ENCODE data around the gene FANCB. TPM values are rescaled to one million over a fixed set of nuclear protein-coding genes. Genes with fewer than 3 reads are reported as not detected.

FANCB gene
- total RNA-seq, 1 experiment from 2014 or later, result 4.3 TPM

DNA sequence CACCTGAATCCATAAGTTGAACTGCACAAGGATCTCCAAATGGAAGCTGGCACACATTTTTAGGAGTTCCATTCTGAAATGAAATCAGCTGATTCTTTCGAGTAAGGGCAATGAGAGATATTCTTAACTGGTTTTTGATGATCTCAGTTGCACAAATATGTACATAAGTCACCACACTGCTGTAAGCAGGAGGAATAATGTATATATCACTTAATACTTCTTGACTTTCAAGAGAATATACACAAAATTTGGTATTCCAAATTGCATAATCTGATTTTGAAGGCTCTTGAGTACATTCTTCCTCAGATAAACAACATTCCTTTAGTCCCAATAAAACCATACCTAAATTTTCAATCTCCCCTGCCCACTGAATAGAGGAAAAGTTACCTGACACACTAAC, 8.2 kb downstream of the FANCB start:
- DNase-seq (ENCODE audit: low read depth), result no peak
- in situ Hi-C loops (cut with HindIII; ENCODE audit: low pct_unique_long_range_greater_than_20kb, low sequenced_read_pairs), result no loop called here

DNA sequence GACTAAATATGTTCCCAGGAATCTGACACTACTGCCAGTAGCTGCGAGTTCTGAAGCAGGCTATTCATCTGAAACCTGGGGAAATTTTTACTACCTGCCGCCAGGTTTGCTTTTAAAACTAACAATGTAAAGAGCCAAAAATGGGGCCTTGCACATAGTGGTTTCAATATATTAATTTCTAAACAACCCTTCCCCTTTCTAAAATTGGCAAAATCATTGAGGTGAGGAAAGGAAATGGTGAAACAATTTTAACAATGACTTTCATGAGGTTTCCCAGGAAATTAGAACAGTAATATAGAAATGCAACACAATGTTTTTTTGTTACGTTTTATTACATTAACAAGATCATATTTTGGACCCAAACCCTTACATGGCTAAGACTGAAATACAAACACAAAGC, 21.3 kb downstream of the FANCB start:
- no peak for DNase-seq (ENCODE audit: low read depth)
- in situ Hi-C loops (cut with HindIII; ENCODE audit: low pct_unique_long_range_greater_than_20kb, low sequenced_read_pairs), result no loop called here

DNA sequence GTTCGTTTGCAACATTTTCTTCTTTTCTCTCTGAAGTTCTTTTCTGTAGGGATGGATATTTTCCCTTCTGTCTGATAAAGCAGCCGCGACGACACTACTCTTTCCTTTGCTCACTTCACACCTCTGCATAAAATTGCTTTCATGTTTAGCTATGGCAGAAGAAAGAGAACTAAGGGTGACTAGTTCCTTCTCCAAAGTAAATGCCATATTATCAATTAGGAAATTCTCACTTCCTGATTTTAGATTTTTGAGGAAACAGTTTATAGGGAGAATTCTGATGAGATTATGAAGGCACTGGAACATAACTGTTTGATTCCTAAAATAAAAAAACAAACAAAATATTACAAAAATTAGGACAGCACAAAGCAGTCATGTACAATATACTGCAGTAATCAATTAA, 29.2 kb downstream of the FANCB start:
- DNase-seq (ENCODE audit: low read depth), result no peak
- in situ Hi-C loops (cut with HindIII; ENCODE audit: low pct_unique_long_range_greater_than_20kb, low sequenced_read_pairs), result no loop called here

DNA sequence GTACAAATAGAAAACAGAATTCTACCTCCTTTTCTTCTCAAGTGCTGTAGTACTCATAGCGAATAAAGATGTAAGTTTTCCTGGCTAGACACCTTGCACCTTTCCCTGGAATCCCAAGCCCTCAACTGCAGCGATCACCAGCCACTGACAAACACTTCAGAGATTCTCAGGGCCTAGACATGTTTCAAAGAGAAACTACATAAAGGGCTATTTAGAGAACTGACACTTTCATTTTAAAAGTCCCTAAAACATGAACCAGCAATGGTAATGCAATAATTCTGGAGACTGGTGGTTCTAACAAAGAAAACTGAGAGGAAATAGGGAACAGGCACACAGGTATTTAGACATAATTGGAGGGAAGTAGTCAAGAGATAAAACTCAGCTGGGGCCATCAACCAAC, 35.7 kb downstream of the FANCB start:
- no peak for DNase-seq (ENCODE audit: low read depth)
- in situ Hi-C loops (cut with HindIII; ENCODE audit: low pct_unique_long_range_greater_than_20kb, low sequenced_read_pairs), result no loop called here

DNA sequence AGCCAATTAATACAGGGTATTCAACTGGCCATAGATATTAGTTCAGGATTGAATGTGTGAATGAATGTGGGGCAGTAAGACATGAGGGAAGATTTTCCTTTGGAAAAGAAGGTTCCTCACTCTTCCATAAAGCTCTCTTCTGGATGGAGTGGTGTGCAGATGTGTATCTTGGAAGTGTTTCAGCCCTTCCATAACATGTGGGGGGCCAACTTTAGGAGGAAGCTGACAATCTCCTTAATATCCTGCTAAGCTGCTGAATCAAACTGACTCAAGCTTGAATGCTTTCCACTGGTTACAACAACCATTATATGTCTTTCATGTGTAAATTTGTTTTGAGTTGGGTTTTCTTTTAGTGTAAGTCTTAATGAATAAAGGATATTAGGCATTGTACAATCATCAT, 40.3 kb downstream of the FANCB start:
- in situ Hi-C loops (cut with HindIII; ENCODE audit: low pct_unique_long_range_greater_than_20kb, low sequenced_read_pairs), result no loop called here
- DNase-seq (ENCODE audit: low read depth), result no peak

DNA sequence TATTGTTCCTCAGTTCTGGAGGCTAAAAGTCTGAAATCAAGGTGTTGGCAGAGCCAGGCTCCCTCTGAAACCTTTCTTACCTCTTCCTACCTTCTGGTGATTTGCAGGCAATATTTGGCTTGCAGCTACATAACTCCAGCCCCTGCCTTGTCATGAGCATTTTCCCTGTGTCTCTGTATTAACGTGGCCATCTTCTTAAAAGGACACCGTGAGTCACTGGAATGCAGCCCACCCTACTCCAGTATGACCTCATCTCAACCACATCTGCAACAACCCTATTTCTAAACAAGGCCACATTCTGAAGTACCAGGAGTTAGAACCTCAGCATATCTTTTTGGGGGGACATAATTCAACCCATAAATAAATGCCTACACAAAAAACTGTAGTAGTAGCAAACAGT, 40.7 kb downstream of the FANCB start:
- in situ Hi-C loops (cut with HindIII; ENCODE audit: low pct_unique_long_range_greater_than_20kb, low sequenced_read_pairs), result no loop called here
- DNase-seq (ENCODE audit: low read depth), result no peak

DNA sequence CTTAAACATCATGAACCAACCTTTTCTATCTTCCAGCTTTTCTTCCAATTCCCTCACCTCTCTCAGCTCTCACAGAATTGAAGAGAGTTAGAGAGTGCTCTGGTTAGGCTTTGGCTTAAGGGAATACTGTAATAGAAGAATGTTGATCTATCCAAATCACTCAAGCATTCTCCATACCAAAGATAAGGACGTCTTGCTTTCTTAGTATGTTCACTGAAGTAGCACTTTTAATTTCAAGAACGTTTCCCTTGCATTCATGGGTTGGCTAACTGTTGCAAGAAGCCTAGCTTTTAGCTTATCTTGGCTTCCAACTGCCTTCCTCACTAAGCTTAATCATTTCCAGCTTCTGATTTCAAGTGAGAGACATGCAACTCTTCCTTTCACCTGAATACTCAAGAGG, 43.2 kb downstream of the FANCB start:
- DNase-seq (ENCODE audit: low read depth), result no peak
- in situ Hi-C loops (cut with HindIII; ENCODE audit: low pct_unique_long_range_greater_than_20kb, low sequenced_read_pairs), result no loop called here

DNA sequence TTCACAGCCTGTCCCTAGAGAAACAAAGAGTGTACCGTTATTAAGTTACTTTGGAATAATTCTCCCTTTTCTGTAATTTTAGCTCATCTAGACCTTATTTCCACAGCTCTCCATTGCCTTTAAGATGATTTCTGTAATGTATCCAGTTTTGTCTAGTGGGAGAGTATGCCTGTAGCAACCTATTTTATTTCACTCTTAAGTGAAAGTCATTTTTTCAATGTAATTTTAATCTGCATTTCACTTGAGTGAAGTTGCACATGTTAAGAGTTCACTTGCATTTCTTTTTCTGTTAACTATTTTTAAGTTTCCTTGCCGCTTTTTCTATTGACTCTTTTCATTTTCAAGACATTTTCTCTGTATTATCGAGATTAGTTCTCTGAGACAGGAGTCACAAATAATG, 46.5 kb downstream of the FANCB start:
- in situ Hi-C loops (cut with HindIII; ENCODE audit: low pct_unique_long_range_greater_than_20kb, low sequenced_read_pairs), result no loop called here
- DNase-seq (ENCODE audit: low read depth), result no peak

DNA sequence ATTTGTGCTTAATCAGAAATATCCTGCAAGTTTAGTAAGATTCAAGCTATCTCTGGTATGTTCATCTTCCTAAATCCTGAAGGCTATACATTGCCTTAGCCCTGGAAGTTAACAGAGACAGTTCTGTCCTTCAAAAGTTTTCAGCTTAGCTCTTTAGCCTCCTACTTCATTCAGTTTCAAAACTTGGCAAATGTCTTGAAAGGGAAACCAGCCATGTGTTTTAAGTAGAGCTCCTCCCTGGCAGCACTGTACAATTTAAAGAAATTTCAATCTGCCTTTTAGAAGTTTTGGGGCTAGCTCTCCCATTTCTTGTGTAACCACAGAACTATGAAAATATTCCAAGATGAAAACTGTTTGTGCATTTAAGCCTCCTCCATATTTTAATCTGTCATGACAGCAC, 47.0 kb downstream of the FANCB start:
- no peak for DNase-seq (ENCODE audit: low read depth)
- in situ Hi-C loops (cut with HindIII; ENCODE audit: low pct_unique_long_range_greater_than_20kb, low sequenced_read_pairs), result no loop called here

DNA sequence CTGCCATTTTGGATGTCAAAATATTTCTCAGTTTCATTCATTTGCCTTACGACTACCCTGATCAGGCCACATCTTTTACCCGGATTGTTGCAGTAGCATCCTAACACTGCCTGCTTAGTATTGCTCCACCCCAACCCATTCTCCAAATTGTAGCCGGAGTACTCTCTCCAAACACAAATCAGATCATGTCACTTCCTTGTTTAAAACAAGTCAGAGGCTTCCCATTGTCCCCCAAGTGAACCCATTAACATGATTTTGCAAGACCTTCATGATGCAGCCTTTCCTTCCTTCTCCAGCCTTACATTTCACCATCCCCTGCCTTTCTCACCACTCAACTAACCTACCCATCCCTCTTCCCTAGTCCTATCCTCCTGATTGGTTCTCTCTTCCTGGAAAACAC, 53.1 kb downstream of the FANCB start:
- no peak for DNase-seq (ENCODE audit: low read depth)
- in situ Hi-C loops (cut with HindIII; ENCODE audit: low pct_unique_long_range_greater_than_20kb, low sequenced_read_pairs), result no loop called here

DNA sequence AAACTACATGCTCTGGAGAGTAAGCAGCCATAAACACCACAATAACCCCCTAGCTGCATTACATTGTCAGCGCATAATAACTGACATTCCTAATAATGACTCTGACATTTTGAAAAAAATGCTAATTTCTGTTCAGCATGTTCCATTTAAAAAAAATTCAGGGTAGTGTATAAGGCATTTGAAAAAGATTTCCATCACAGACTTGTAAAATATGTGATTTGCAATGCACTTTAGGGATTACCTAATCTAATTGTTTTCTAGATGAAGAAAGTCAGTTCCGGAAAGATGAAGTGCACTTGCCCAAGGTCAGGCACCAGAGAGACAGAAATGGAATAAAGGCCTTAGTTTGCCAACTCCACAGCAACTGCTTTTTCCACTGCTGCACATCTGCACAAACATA, 55.3 kb downstream of the FANCB start:
- in situ Hi-C loops (cut with HindIII; ENCODE audit: low pct_unique_long_range_greater_than_20kb, low sequenced_read_pairs), result no loop called here
- no peak for DNase-seq (ENCODE audit: low read depth)

DNA sequence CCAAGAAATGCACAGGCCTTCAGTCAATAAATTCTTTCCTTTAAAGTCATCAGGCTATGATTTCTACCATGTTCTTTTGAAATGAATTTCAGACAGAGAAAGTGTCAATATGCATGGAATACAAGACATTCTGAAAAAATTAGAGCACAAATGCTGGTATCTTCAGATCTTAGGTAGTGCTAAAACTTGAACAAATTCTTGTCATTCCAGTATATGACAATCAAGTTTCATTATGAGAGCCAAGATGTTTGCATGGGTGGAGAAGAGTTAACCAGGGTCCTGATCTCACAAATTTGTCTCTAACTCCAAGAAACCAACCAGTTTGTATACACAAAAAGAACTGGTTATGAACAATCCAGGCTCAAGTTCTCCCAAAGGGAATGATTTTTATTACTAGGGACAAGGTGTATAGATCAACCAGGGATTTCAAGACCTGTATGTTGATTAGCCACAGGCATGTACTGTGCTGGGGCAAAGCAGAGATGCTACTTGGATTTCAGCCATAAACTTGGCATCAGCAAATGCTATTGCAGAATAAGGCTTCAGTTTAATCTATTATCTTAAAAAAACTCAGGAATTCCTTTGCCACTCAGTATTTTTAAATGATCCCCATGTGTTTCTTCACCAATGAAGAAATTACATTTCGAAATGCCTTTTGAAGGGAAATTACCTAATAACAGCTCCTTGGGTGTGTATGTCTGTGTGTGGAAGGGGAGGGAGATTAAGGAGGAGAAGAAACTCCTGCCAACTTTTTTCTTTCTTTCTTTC, 69.7 kb downstream of the FANCB start:
- DNase-seq (ENCODE audit: low read depth), result no peak
- in situ Hi-C loops (cut with HindIII; ENCODE audit: low pct_unique_long_range_greater_than_20kb, low sequenced_read_pairs), result no loop called here

DNA sequence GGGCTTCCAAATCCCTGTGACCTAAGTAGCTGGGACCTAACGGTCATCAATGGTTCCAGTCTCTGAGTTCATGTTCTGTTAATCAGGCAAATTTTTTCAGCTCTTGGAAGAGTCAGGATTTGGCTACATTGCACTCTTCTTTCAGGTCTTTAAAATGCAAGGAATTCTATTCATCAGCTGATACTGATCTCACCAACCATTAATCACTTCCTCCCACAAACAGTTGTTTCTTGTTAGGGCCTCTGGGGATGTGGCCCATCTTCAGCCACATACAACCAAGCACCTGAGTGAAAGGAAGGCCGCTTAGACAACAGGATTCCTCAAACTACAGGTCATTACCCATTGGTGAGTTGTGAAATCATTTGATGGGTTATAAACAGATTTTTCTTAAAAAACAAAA, 71.7 kb downstream of the FANCB start:
- no peak for DNase-seq (ENCODE audit: low read depth)
- in situ Hi-C loops (cut with HindIII; ENCODE audit: low pct_unique_long_range_greater_than_20kb, low sequenced_read_pairs), result no loop called here

DNA sequence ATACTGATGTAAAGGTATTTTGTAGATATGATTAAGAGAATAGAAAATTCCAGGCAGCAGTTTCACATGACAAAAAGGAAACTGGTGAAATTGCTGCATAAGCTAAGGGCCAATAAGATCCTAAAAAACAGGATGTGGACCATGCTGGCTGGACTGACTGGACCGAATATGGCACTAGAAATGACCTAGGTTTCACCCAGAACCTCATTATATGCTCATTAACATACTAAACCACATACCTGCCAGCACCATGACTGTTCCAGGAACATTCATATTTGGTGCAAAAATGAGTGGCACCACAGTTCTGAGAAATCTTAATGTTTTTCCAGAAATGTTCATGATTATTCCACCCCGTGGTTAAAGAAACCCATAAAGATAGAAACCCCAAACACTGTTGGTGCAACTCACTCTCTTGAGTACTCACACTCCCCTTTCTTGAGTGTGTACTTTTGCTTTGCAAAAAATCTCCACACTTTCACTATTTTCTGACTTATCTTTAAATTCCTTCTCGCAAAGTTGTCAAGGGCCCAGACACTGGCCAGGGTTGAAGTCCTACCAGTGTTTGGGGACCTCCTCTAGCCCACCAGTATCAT, 74.0 kb downstream of the FANCB start:
- in situ Hi-C loops (cut with HindIII; ENCODE audit: low pct_unique_long_range_greater_than_20kb, low sequenced_read_pairs), result no loop called here
- no peak for DNase-seq (ENCODE audit: low read depth)

Other genes starting within 250 kb of the FANCB start
- 1.2 and 2.8 TPM in 2 replicates for gene MOSPD2, start 352 bp upstream of the FANCB start, total RNA-seq (2014; rRNA removed; shearing (Covaris generic); ENCODE audit: low replicate concordance)

All from Caki2 (cell line).